Measurements from ENCODE around the gene RFX1. TPM values are rescaled to one million over a fixed set of nuclear protein-coding genes. Genes with fewer than 3 reads are reported as not detected.

RFX1 gene
- total and polyA plus RNA-seq, 8 donors: 0.58 to 27.2 (median 3.3) TPM

DNA sequence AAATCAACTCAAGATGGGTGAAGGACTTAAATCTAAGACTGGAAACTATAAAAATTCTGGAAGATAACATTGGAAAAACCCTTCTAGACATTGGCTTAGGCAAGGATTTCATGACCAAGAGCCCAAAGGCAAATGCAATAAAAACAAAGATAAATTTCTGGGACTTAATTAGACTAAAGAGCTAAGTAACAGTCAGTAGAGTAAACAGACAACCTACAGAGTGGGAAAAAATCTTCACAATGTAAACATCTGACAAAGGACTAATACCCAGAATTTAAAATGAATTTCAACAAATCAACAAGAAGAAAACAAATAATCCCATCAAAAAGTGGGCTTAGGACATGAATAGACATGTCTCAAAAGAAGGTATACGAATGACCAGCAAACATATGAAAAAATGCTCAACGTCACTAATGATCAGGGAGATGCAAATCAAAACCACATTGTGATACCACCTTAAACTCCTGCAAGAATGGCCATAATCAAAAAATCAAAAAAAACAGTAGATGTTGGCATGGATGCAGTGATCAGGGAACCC, 6.3 kb upstream of the RFX1 start:
- no peak overlapping the region for H3K4me3 ChIP-seq
- intact Hi-C loops (cut with DNase I; ENCODE audit: low total_unique reads): no loop called here
- 55 to 88% (median 75%) methylated on average over 2 of the region's 2 CpGs for WGBS, 5 donors
- no peak for TF ChIP-seq POLR2AphosphoS5 (IDR thresholded peaks at IDR 0.05)
- no peak for TF ChIP-seq EP300 (IDR thresholded peaks at IDR 0.05)
- TF ChIP-seq, protein P1, sequence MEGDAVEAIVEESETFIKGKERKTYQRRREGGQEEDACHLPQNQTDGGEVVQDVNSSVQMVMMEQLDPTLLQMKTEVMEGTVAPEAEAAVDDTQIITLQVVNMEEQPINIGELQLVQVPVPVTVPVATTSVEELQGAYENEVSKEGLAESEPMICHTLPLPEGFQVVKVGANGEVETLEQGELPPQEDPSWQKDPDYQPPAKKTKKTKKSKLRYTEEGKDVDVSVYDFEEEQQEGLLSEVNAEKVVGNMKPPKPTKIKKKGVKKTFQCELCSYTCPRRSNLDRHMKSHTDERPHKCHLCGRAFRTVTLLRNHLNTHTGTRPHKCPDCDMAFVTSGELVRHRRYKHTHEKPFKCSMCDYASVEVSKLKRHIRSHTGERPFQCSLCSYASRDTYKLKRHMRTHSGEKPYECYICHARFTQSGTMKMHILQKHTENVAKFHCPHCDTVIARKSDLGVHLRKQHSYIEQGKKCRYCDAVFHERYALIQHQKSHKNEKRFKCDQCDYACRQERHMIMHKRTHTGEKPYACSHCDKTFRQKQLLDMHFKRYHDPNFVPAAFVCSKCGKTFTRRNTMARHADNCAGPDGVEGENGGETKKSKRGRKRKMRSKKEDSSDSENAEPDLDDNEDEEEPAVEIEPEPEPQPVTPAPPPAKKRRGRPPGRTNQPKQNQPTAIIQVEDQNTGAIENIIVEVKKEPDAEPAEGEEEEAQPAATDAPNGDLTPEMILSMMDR (IDR thresholded peaks at IDR 0.05): no peak
- H3K36me3 ChIP-seq: no peaks in the 10 kb centered on the region
- H3K9me3 ChIP-seq: no peaks in the 10 kb centered on the region
- no peaks in the 10 kb centered on the region for H3K27me3 ChIP-seq
- peaks cover 0 to 10% (median 3%) of the 10 kb centered on the region in 4 donors for H3K4me1 ChIP-seq
- H3K27ac ChIP-seq: no peak overlapping the region
- DNase-seq: no peak

DNA sequence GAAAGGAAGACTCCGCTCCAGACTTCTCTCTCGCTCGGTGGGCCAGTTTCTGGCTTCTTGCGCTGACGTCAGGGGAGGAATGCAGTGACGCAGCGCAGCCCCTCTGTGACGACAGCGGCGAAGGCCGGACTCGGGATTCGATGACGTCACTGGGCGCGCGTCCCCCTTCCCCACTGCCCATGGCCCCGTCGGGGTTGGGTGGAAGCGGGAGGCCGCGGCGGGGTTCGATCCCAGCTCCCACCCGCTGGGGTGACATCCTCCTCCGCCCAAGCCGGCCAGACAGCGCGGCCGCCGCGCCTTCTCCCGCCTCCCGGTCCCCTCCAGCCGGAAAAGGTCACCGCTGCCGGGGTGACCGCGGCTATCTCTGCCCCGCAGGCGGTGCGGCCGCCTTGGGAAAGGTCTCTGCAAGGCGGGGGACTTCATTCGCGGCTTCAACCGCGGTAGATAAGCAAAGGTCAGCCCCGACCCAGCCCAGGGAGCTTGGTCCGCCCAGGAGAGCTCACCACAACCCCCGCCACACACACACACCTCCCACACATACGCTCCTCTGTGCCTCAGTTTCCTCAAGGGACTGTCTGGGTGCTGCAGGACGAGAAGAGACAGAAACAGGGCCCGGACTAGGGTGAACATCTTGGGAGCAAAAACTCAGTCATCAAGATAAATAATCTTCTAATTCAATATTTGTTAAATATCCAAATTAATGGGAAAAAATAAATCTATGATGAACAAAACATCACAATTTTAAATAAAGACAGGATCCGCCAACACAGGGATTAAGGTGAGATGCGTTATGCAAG, 844 bp upstream of the RFX1 start:
- no peaks in the 10 kb centered on the region for H3K36me3 ChIP-seq
- intact Hi-C loops (cut with DNase I; ENCODE audit: low total_unique reads): no loop called here
- TF ChIP-seq, protein P1 (IDR thresholded peaks at IDR 0.05): no peak
- TF ChIP-seq EP300 (IDR thresholded peaks at IDR 0.05) (peak; percentile 63), POLR2AphosphoS5 (IDR thresholded peaks at IDR 0.05) (peak in 1 of 3 donors; percentile 72)
- H3K4me3 ChIP-seq: peak overlapping the region; percentile 49 to 99 (median 74)
- peaks cover 28 to 41% (median 35%) of the 10 kb centered on the region in 4 donors for H3K4me1 ChIP-seq
- WGBS, 5 donors: 4 to 10% (median 5%) methylated on average over 22 to 56 of the region's 56 CpGs
- H3K9me3 ChIP-seq: no peaks in the 10 kb centered on the region
- no peaks in the 10 kb centered on the region for H3K27me3 ChIP-seq
- H3K27ac ChIP-seq: peak overlapping the region; percentile 94 to 100 (median 99)
- no peak for DNase-seq

DNA sequence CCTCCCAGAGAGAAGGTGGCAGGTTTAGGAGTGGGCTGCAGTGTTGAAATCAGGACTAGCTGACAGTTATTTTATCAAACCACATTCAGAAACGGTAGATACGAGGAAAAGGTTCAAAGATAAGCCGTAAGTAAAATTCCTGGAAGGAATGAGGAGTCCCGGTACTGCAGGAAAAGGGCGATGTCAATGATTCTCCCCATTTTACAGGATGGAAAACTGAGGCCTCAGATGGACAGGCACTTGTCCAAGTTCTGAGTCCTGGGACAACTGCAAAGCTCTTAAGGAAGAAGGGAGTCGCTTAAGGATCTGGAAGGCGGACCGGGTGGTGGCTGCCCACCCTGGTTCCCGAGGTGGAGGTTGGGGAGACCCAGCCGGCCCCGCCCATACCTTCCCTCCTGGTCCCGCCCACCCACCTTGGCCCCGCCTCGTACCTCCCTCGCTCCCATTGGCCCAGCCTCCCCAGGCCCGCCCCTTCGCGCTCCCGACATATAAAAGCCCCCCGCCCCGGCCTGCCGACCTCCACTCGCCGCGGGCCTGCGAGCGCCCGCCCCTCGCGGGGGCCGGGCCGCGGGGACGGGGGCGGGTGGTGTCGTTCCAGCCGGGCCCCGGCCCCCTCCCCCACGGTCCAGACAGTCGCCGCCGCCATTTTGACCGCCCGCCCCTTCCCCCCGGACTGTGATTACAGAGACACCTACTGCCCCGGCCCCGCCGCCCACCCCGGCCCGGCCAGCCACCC, 603 bp downstream of the RFX1 start:
- Histone ChIP-seq H3K36me3 (peaks cover 0 to 3% (median 0%) of the 10 kb centered on the region in 4 donors), H3K27ac (peak overlapping the region; percentile 94 to 100 (median 99)), H3K27me3 (no peaks in the 10 kb centered on the region), H3K4me3 (peak overlapping the region; percentile 51 to 99 (median 86)), H3K9me3 (no peaks in the 10 kb centered on the region), H3K4me1 (peaks cover 28 to 43% (median 35%) of the 10 kb centered on the region in 4 donors)
- intact Hi-C loops (cut with DNase I; ENCODE audit: low total_unique reads): no loop called here
- 2 to 6% (median 4%) methylated on average over 18 to 50 of the region's 50 CpGs for WGBS, 5 donors
- no peak for TF ChIP-seq POLR2A (IDR thresholded peaks at IDR 0.05)
- TF ChIP-seq, protein P1 (IDR thresholded peaks at IDR 0.05): no peak
- no peak for TF ChIP-seq EP300 (IDR thresholded peaks at IDR 0.05)
- TF ChIP-seq POLR2AphosphoS5 (IDR thresholded peaks at IDR 0.05): no peak
- peak; percentile 94 to 97 for DNase-seq

DNA sequence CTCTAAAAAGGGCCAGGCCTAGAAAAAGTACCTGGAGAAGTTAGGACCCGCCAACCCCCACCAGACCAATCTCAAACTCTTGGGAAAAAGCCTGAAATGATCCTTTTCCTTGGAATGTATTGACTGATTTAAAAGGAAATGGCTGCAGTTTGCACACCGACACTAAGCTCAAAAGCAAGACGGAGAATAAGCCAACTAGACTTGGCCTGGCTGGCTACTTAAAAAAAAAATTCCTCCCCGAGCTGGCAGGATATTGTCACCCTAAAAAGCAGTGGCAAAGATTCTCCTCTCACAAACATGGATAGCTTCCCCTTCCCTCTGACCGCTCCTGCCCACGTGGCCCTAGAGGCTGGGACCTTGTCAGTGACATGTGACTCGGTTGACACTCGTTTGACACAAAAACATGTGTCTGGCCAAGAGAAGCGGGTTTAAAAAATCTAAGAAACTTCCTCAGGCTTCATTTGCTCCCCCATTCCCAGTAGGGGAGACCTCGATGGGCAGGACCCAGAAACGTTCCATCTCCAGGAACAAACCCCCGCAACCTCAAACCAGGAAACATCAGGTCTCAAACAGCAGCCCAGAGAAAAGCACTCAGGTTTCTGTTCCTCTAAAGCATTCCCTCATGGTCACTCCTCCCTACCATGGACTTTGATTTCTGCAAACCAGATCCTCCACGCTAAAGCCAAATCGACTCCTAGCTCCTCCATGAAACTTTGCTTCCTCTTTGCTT, 1.3 kb downstream of the RFX1 start:
- 12 to 16% (median 14%) methylated on average over 14 of the region's 14 CpGs for WGBS, 5 donors
- Histone ChIP-seq H3K4me1 (peaks cover 28 to 43% (median 35%) of the 10 kb centered on the region in 4 donors), H3K27ac (peak overlapping the region; percentile 94 to 100 (median 99)), H3K27me3 (no peaks in the 10 kb centered on the region), H3K4me3 (peak overlapping the region; percentile 51 to 99 (median 86)), H3K9me3 (no peaks in the 10 kb centered on the region), H3K36me3 (peaks cover 0 to 10% (median 0%) of the 10 kb centered on the region in 4 donors)
- TF ChIP-seq, protein P1 (IDR thresholded peaks at IDR 0.05): no peak
- TF ChIP-seq POLR2A (IDR thresholded peaks at IDR 0.05): no peak
- TF ChIP-seq POLR2AphosphoS5 (IDR thresholded peaks at IDR 0.05): peak in 1 of 3 donors; percentile 49
- TF ChIP-seq EP300 (IDR thresholded peaks at IDR 0.05): no peak
- DNase-seq: peak; percentile 47 to 76
- intact Hi-C loops (cut with DNase I; ENCODE audit: low total_unique reads): no loop called here
